B cell (primary cell): ENCODE measurements around the gene PPP2R5C.

Source experiments
- EZH2 ChIP-seq: IDR thresholded peaks from 2 replicates; pipeline ENCODE4 v1.6.1; 2012; ENCODE audit warnings: borderline replicate concordance, low read depth, mild to moderate bottlenecking, moderate library complexity, low read length; ENCODE audit not compliant: insufficient read depth, poor library complexity, severe bottlenecking
- TF ChIP-seq, protein P1 (sequence below): fragments of 200-600 bp; IDR thresholded peaks from one replicate; pipeline ENCODE4 v1.8.0; 2022; ENCODE audit warnings: antibody characterized with exemption, mild to moderate bottlenecking

DNA sequence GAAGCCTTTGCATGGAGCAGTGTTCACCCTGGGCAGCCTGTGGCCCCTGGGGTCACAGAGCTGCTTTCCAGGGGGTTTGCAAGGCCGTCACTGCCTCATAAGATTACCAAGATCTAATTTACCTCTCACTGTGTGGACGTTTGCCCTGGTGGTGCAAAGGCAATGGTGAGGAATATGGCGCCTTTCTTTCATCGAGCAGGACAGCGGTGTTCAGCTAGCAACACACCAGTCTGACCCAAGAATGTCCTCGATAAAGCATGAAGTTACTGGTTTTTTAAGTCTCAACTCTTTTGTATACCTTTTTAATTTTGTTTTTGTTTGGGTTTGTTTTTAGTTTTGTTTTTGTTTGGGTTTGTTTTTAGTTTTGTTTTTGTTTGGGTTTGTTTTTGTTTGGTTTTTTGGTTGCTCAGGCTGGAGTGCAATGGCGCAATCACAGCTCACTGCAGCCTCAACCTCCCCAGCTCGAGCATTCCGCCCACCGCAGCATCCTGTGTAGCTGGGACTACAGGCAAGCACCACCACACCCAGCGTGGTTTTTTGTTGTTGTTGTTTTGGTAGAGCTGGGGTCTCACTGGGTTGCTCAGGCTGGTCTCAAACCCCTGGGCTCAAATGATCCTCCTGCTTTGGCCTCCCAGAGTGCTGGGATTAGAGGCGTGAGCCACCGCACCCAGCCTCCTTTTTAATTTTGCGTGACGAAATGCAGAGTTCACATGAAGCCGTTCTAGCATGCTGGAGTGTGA is 57.9 kb downstream of the PPP2R5C start:
- TF ChIP-seq, protein P1, sequence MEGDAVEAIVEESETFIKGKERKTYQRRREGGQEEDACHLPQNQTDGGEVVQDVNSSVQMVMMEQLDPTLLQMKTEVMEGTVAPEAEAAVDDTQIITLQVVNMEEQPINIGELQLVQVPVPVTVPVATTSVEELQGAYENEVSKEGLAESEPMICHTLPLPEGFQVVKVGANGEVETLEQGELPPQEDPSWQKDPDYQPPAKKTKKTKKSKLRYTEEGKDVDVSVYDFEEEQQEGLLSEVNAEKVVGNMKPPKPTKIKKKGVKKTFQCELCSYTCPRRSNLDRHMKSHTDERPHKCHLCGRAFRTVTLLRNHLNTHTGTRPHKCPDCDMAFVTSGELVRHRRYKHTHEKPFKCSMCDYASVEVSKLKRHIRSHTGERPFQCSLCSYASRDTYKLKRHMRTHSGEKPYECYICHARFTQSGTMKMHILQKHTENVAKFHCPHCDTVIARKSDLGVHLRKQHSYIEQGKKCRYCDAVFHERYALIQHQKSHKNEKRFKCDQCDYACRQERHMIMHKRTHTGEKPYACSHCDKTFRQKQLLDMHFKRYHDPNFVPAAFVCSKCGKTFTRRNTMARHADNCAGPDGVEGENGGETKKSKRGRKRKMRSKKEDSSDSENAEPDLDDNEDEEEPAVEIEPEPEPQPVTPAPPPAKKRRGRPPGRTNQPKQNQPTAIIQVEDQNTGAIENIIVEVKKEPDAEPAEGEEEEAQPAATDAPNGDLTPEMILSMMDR: no peak
- no peak for TF ChIP-seq EZH2
